Measurements from ENCODE around the gene UBAC1. TPM values are rescaled to one million over a fixed set of nuclear protein-coding genes. Genes with fewer than 3 reads are reported as not detected.
A peak's percentile ranks its signal among the peaks of the same experiment; 100 is the strongest.

The UBAC1 gene
- total RNA-seq, 1 donor: 29.0 TPM

- H2AFZ ChIP-seq (ENCODE audit: low read length): no peak overlapping the region
- H4K20me1 ChIP-seq (ENCODE audit: insufficient read depth, low read length): peaks cover 13% of the 10 kb centered on the region
- H3K36me3 ChIP-seq (ENCODE audit: insufficient read depth, low read length): peaks cover 9% of the 10 kb centered on the region
- TF ChIP-seq CTCF (IDR thresholded peaks at IDR 0.05; ENCODE audit: extremely low read depth, low read depth, low read length): no peak
- peaks cover 12% of the 10 kb centered on the region for H3K4me1 ChIP-seq (ENCODE audit: insufficient read depth, low read length)
- H3K79me2 ChIP-seq (ENCODE audit: insufficient read depth, low read length): no peaks in the 10 kb centered on the region
- H3K4me2 ChIP-seq (ENCODE audit: insufficient read depth, low read length): no peak overlapping the region
- H3K9me3 ChIP-seq (ENCODE audit: low read depth, low read length): no peaks in the 10 kb centered on the region
- DNase-seq (ENCODE audit: insufficient read length, low spot score, missing footprints): peak; percentile 59
- no peak overlapping the region for H3K27ac ChIP-seq (ENCODE audit: low read depth, low read length)
- H3K27me3 ChIP-seq (ENCODE audit: insufficient read depth, low read length): no peaks in the 10 kb centered on the region
- no peak overlapping the region for H3K4me3 ChIP-seq (ENCODE audit: insufficient read depth, low read length)
These were observed 31.3 kb downstream of the UBAC1 start for GRCh38 chr9:135929656-135930445.

GRCh38 chr9:135928731-135929655, 32.2 kb downstream of the UBAC1 start:
- H2AFZ ChIP-seq (ENCODE audit: low read length): no peak overlapping the region
- no peak overlapping the region for H3K4me2 ChIP-seq (ENCODE audit: insufficient read depth, low read length)
- no peak for TF ChIP-seq CTCF (IDR thresholded peaks at IDR 0.05; ENCODE audit: extremely low read depth, low read depth, low read length)
- peaks cover 12% of the 10 kb centered on the region for H3K4me1 ChIP-seq (ENCODE audit: insufficient read depth, low read length)
- DNase-seq (ENCODE audit: insufficient read length, low spot score, missing footprints): peak; percentile 76
- peaks cover 9% of the 10 kb centered on the region for H3K36me3 ChIP-seq (ENCODE audit: insufficient read depth, low read length)
- peaks cover 13% of the 10 kb centered on the region for H4K20me1 ChIP-seq (ENCODE audit: insufficient read depth, low read length)
- H3K27me3 ChIP-seq (ENCODE audit: insufficient read depth, low read length): no peaks in the 10 kb centered on the region
- no peak overlapping the region for H3K27ac ChIP-seq (ENCODE audit: low read depth, low read length)
- H3K79me2 ChIP-seq (ENCODE audit: insufficient read depth, low read length): no peaks in the 10 kb centered on the region
- no peaks in the 10 kb centered on the region for H3K9me3 ChIP-seq (ENCODE audit: low read depth, low read length)
- H3K4me3 ChIP-seq (ENCODE audit: insufficient read depth, low read length): no peak overlapping the region

GRCh38 chr9:135928074-135928730, 33.0 kb downstream of the UBAC1 start:
- peaks cover 13% of the 10 kb centered on the region for H4K20me1 ChIP-seq (ENCODE audit: insufficient read depth, low read length)
- peaks cover 4% of the 10 kb centered on the region for H3K36me3 ChIP-seq (ENCODE audit: insufficient read depth, low read length)
- H3K79me2 ChIP-seq (ENCODE audit: insufficient read depth, low read length): no peaks in the 10 kb centered on the region
- H3K9me3 ChIP-seq (ENCODE audit: low read depth, low read length): no peaks in the 10 kb centered on the region
- H2AFZ ChIP-seq (ENCODE audit: low read length): no peak overlapping the region
- TF ChIP-seq CTCF (IDR thresholded peaks at IDR 0.05; ENCODE audit: extremely low read depth, low read depth, low read length): no peak
- no peak overlapping the region for H3K27ac ChIP-seq (ENCODE audit: low read depth, low read length)
- DNase-seq (ENCODE audit: insufficient read length, low spot score, missing footprints): peak; percentile 67
- H3K4me1 ChIP-seq (ENCODE audit: insufficient read depth, low read length): peaks cover 12% of the 10 kb centered on the region
- H3K4me2 ChIP-seq (ENCODE audit: insufficient read depth, low read length): no peak overlapping the region
- no peaks in the 10 kb centered on the region for H3K27me3 ChIP-seq (ENCODE audit: insufficient read depth, low read length)
- H3K4me3 ChIP-seq (ENCODE audit: insufficient read depth, low read length): no peak overlapping the region

All from osteoblast (primary cell).